ENCODE data around the gene P3H1.

DNA sequence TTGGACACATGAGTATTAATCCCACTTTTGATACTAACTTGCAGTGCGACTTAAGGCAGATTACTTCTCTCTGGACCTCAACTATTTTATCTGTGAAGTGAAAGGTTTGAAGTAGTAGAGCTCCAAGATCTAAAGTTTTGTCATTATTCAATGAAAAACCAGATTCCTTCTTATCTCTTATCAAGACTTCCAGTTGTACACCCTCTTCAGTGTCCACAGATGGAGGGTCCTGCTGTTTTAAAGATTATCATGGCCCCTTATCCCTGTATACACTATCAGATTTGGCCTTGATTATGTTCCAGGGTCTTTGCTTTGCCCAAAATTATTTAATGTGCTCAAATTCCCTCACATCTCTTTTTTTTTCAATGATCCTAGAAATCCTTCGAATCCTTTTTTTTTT is 1.3 kb upstream of the P3H1 start:
- no peak for TF ChIP-seq ZNF274 (CRISPR knock-in tag; IDR thresholded peaks at IDR 0.05)
- TF ChIP-seq SP5 (CRISPR knock-in tag; IDR thresholded peaks at IDR 0.05; ENCODE audit: borderline replicate concordance, low read depth), result no peak
- TF ChIP-seq, protein P1, sequence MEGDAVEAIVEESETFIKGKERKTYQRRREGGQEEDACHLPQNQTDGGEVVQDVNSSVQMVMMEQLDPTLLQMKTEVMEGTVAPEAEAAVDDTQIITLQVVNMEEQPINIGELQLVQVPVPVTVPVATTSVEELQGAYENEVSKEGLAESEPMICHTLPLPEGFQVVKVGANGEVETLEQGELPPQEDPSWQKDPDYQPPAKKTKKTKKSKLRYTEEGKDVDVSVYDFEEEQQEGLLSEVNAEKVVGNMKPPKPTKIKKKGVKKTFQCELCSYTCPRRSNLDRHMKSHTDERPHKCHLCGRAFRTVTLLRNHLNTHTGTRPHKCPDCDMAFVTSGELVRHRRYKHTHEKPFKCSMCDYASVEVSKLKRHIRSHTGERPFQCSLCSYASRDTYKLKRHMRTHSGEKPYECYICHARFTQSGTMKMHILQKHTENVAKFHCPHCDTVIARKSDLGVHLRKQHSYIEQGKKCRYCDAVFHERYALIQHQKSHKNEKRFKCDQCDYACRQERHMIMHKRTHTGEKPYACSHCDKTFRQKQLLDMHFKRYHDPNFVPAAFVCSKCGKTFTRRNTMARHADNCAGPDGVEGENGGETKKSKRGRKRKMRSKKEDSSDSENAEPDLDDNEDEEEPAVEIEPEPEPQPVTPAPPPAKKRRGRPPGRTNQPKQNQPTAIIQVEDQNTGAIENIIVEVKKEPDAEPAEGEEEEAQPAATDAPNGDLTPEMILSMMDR (CRISPR knock-in tag; IDR thresholded peaks at IDR 0.05), result no peak

Measured in HepG2 (cell line).